ENCODE results near the gene ASL.

DNA sequence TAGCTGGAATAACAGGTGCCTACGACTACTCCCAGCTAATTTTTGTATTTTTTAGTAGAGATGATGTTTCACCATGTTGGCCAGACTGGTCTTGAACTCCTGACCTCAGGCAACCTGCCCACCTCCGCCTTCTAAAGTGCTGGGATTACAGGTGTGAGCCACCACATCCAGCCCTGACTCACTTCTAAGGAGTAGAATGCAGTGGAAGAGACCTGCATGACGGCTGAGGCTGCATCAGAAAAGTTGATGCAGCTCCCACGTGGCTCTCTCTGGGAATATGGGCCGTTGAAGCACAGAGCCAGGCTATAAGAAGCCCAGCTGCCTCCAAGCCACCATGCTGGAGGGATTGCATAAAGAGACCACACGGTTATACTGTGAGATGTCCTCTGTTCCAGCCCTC, 21.6 kb upstream of the ASL start:
- TF ChIP-seq, protein P1, sequence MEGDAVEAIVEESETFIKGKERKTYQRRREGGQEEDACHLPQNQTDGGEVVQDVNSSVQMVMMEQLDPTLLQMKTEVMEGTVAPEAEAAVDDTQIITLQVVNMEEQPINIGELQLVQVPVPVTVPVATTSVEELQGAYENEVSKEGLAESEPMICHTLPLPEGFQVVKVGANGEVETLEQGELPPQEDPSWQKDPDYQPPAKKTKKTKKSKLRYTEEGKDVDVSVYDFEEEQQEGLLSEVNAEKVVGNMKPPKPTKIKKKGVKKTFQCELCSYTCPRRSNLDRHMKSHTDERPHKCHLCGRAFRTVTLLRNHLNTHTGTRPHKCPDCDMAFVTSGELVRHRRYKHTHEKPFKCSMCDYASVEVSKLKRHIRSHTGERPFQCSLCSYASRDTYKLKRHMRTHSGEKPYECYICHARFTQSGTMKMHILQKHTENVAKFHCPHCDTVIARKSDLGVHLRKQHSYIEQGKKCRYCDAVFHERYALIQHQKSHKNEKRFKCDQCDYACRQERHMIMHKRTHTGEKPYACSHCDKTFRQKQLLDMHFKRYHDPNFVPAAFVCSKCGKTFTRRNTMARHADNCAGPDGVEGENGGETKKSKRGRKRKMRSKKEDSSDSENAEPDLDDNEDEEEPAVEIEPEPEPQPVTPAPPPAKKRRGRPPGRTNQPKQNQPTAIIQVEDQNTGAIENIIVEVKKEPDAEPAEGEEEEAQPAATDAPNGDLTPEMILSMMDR (IDR thresholded peaks at IDR 0.05): no peak
- TF ChIP-seq POLR2A (IDR thresholded peaks at IDR 0.05; ENCODE audit: low read length) (no peak), ELK1 (IDR thresholded peaks at IDR 0.05; ENCODE audit: low read depth, low read length) (no peak), CEBPB (IDR thresholded peaks at IDR 0.05) (no peak), E2F6 (IDR thresholded peaks at IDR 0.05; ENCODE audit: borderline replicate concordance, low read depth) (no peak), ZC3H11A (IDR thresholded peaks at IDR 0.05) (no peak), HOXA7 (CRISPR knock-in tag; IDR thresholded peaks at IDR 0.05) (no peak), HOXB5 (CRISPR knock-in tag; IDR thresholded peaks at IDR 0.05) (no peak)
- TF ChIP-seq, protein P2, sequence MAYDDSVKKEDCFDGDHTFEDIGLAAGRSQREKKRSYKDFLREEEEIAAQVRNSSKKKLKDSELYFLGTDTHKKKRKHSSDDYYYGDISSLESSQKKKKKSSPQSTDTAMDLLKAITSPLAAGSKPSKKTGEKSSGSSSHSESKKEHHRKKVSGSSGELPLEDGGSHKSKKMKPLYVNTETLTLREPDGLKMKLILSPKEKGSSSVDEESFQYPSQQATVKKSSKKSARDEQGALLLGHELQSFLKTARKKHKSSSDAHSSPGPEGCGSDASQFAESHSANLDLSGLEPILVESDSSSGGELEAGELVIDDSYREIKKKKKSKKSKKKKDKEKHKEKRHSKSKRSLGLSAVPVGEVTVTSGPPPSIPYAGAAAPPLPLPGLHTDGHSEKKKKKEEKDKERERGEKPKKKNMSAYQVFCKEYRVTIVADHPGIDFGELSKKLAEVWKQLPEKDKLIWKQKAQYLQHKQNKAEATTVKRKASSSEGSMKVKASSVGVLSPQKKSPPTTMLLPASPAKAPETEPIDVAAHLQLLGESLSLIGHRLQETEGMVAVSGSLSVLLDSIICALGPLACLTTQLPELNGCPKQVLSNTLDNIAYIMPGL (CRISPR knock-in tag; IDR thresholded peaks at IDR 0.05; ENCODE audit: borderline replicate concordance): no peak
